ENCODE results near the gene DTNA. TPM values are rescaled to one million over a fixed set of nuclear protein-coding genes. Genes with fewer than 3 reads are reported as not detected.

DTNA gene
- total RNA-seq, 2 experiments from 2014 or later: not detected

GRCh38 chr18:34933909-34934661 lies 224.0 kb downstream of the DTNA start:
- Mint-ChIP-seq H3K36me3 (ENCODE audit: low read depth) (no peaks in the 10 kb centered on the region), H3K27ac (no peak overlapping the region), H3K4me1 (no peaks in the 10 kb centered on the region), H3K9me3 (no peaks in the 10 kb centered on the region), H3K27me3 (peaks cover 2% of the 10 kb centered on the region), H3K4me3 (no peak overlapping the region)
- DNase-seq: no peak
- POLR2A ChIA-PET: no interaction called here
- CTCF ChIA-PET: no interaction called here

- H3K36me3 Mint-ChIP-seq (ENCODE audit: low read depth): no peaks in the 10 kb centered on the region
Observed at GRCh38 chr18:34936772-34937171, 226.7 kb downstream of the DTNA start.

GRCh38 chr18:34938090-34938489 lies 228.0 kb downstream of the DTNA start:
- Mint-ChIP-seq H3K36me3 (ENCODE audit: low read depth) (no peaks in the 10 kb centered on the region), H3K4me3 (no peak overlapping the region), H3K27me3 (peaks cover 10% of the 10 kb centered on the region), H3K4me1 (no peaks in the 10 kb centered on the region), H3K27ac (no peak overlapping the region), H3K9me3 (no peaks in the 10 kb centered on the region)
- POLR2A ChIA-PET: no interaction called here
- DNase-seq: no peak
- CTCF ChIA-PET: no interaction called here

More at GRCh38 chr18:34936772-34937171, 226.7 kb downstream of the DTNA start:
- H3K4me3 Mint-ChIP-seq: no peak overlapping the region
- H3K9me3 Mint-ChIP-seq: no peaks in the 10 kb centered on the region
- H3K27ac Mint-ChIP-seq: no peak overlapping the region
- POLR2A ChIA-PET: no interaction called here
- no peak for DNase-seq
- peaks cover 2% of the 10 kb centered on the region for H3K27me3 Mint-ChIP-seq
- CTCF ChIA-PET: no interaction called here
- H3K4me1 Mint-ChIP-seq: no peaks in the 10 kb centered on the region

Data from activated CD4-positive, alpha-beta T cell treated with anti-CD3 and anti-CD28 coated beads, Interleukin-2, amount 10 ng/mL, durations not matched to agents 7 days and 5 days (primary cell).